ENCODE measurements around the gene UBA7. TPM values are rescaled to one million over a fixed set of nuclear protein-coding genes. Genes with fewer than 3 reads are reported as not detected.
A peak's percentile ranks its signal among the peaks of the same experiment; 100 is the strongest.

Gene UBA7
- total RNA-seq, 6 donors from 2014 or later: 58.8 to 330 (median 118) TPM

GRCh38 chr3:49812916-49813496 lies 747 bp downstream of the UBA7 start:
- peak in 1 of 2 donors; percentile 80 for DNase-seq
- TF ChIP-seq, protein P1, sequence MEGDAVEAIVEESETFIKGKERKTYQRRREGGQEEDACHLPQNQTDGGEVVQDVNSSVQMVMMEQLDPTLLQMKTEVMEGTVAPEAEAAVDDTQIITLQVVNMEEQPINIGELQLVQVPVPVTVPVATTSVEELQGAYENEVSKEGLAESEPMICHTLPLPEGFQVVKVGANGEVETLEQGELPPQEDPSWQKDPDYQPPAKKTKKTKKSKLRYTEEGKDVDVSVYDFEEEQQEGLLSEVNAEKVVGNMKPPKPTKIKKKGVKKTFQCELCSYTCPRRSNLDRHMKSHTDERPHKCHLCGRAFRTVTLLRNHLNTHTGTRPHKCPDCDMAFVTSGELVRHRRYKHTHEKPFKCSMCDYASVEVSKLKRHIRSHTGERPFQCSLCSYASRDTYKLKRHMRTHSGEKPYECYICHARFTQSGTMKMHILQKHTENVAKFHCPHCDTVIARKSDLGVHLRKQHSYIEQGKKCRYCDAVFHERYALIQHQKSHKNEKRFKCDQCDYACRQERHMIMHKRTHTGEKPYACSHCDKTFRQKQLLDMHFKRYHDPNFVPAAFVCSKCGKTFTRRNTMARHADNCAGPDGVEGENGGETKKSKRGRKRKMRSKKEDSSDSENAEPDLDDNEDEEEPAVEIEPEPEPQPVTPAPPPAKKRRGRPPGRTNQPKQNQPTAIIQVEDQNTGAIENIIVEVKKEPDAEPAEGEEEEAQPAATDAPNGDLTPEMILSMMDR (IDR thresholded peaks at IDR 0.05): no peak
- TF ChIP-seq EP300 (IDR thresholded peaks at IDR 0.05): no peak
- no peak for TF ChIP-seq POLR2A (IDR thresholded peaks at IDR 0.05)
- no peak for TF ChIP-seq POLR2AphosphoS5 (IDR thresholded peaks at IDR 0.05)
- 21% methylated on average over 8 of the region's 9 CpGs; no CpG with 5 or more reads in 1 of the 2 donors for WGBS, 2 donors
- peak overlapping the region; percentile 86 to 95 (median 88) for H3K27ac ChIP-seq
- H3K27me3 ChIP-seq: no peaks in the 10 kb centered on the region
- peak; percentile 41 to 81 for ATAC-seq (ENCODE audit: low FRiP score in 2 of 2)
- H3K4me1 ChIP-seq: peaks cover 26 to 46% (median 43%) of the 10 kb centered on the region in 4 donors
- H3K36me3 ChIP-seq: peaks cover 0 to 39% (median 34%) of the 10 kb centered on the region in 4 donors
- no peaks in the 10 kb centered on the region for H3K9me3 ChIP-seq
- H3K4me3 ChIP-seq: peak overlapping the region; percentile 37 to 73 (median 51)

DNA sequence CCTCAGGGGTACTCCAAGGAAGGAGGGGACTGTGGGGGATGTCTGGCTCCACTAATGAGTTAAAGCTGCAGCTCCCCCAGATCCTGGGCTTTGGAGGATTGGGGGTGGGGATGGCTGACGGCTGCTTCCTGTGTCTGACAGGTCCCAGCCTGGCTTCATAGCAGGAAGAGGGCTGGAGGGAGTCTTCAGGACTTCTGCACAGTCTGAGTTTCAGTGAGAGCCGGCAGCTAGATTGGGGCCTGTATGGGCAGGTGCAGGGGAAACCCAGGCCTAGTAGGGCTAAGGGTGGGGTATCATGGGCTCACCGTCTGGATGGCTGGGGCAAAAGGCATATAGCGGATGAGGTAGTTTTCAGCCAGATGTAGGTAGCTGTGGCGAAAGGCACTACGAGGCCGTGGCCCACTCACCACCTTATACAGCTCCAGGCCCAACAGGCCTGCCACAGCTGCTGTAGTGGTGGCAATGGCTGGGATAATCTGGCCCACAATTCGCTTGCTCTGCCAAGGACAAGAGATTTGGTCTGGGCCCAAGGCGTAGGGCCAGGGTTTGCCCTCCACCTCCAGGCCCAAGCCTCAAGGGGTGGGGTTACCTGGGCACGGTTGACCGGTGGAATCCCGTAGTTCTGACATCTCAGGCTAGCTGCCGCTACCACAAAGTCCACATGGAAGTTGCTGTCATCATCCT lies 6.2 kb downstream of the UBA7 start:
- Histone ChIP-seq H3K27ac (peak overlapping the region; percentile 64 to 95 (median 94)), H3K36me3 (peaks cover 0 to 39% (median 34%) of the 10 kb centered on the region in 4 donors), H3K4me1 (peaks cover 58 to 75% (median 73%) of the 10 kb centered on the region in 4 donors), H3K4me3 (no peak overlapping the region), H3K9me3 (no peaks in the 10 kb centered on the region), H3K27me3 (no peaks in the 10 kb centered on the region)
- TF ChIP-seq POLR2AphosphoS5 (IDR thresholded peaks at IDR 0.05): no peak
- TF ChIP-seq POLR2A (IDR thresholded peaks at IDR 0.05): no peak
- TF ChIP-seq EP300 (IDR thresholded peaks at IDR 0.05): no peak
- TF ChIP-seq, protein P1 (IDR thresholded peaks at IDR 0.05): no peak
- no peak for DNase-seq
- ATAC-seq (ENCODE audit: low FRiP score in 2 of 2): no peak
- WGBS, 2 donors: 54 to 70% methylated on average over 6 to 13 of the region's 13 CpGs

- peaks cover 53 to 73% (median 68%) of the 10 kb centered on the region in 4 donors for H3K4me1 ChIP-seq
- peak overlapping the region; percentile 82 to 95 (median 94) for H3K27ac ChIP-seq
- H3K27me3 ChIP-seq: no peaks in the 10 kb centered on the region
- DNase-seq (no peak), ATAC-seq (ENCODE audit: low FRiP score in 2 of 2) (no peak)
- no peak overlapping the region for H3K4me3 ChIP-seq
- TF ChIP-seq POLR2A (IDR thresholded peaks at IDR 0.05) (no peak), EP300 (IDR thresholded peaks at IDR 0.05) (no peak), POLR2AphosphoS5 (IDR thresholded peaks at IDR 0.05) (no peak)
- TF ChIP-seq, protein P1 (IDR thresholded peaks at IDR 0.05): no peak
- WGBS, 2 donors: 60 to 80% methylated on average over 1 to 2 of the region's 2 CpGs
- H3K9me3 ChIP-seq: no peaks in the 10 kb centered on the region
- H3K36me3 ChIP-seq: peaks cover 0 to 33% (median 32%) of the 10 kb centered on the region in 4 donors
Observed at GRCh38 chr3:49806850-49807249, 6.9 kb downstream of the UBA7 start.

- TF ChIP-seq EP300 (IDR thresholded peaks at IDR 0.05): no peak
- no peak for TF ChIP-seq POLR2A (IDR thresholded peaks at IDR 0.05)
- TF ChIP-seq, protein P1 (IDR thresholded peaks at IDR 0.05): no peak
- TF ChIP-seq POLR2AphosphoS5 (IDR thresholded peaks at IDR 0.05): peak in 1 of 2 donors; percentile 5
- Histone ChIP-seq H3K27me3 (no peaks in the 10 kb centered on the region), H3K9me3 (no peaks in the 10 kb centered on the region), H3K4me1 (peaks cover 50 to 66% (median 61%) of the 10 kb centered on the region in 4 donors), H3K27ac (peak overlapping the region; percentile 82 to 95 (median 94)), H3K36me3 (peaks cover 0 to 26% (median 25%) of the 10 kb centered on the region in 4 donors), H3K4me3 (peak overlapping the region in 2 of 4 donors; percentile 5 to 16)
- 9 to 34% methylated on average over 4 to 11 of the region's 11 CpGs for WGBS, 2 donors
- no peak for ATAC-seq (ENCODE audit: low FRiP score in 2 of 2)
- peak; percentile 36 to 64 for DNase-seq
Observed at GRCh38 chr3:49805897-49806701, 7.7 kb downstream of the UBA7 start.

Data from upper lobe of left lung (tissue), 6 donors.